ENCODE results near the gene STAM2.

GRCh38 chr2:152183401-152184073 lies 8.0 kb upstream of the STAM2 start:
- TF ChIP-seq CTCF (conservative IDR thresholded peaks at IDR 0.05; ENCODE audit: low read depth, low read length) (no peak), EZH2 (IDR thresholded peaks at IDR 0.05; ENCODE audit: borderline replicate concordance, low read depth, low read length, poor library complexity, severe bottlenecking) (no peak)

All from A673 (cell line).